Measurements from ENCODE around the gene FOXO6. TPM values are rescaled to one million over a fixed set of nuclear protein-coding genes. Genes with fewer than 3 reads are reported as not detected.
"Not testable (repeated sequence)": the region's sequence is repeated elsewhere in the genome, so short reads cannot be mapped to it uniquely, and the experiment has no call there.

FOXO6 gene
- total RNA-seq, 8 experiments from 2014 or later = 0.36 to 3.6 (median 1.3) TPM

- H3K4me1 ChIP-seq (replicated peaks in 1 of 2) = peaks cover 17% of the 10 kb centered on the region in 2 donors
- no peak overlapping the region for H3K4me3 ChIP-seq
- in situ Hi-C loops (cut with MboI; ENCODE audit: low pct_unique_long_range_greater_than_20kb in 2 of 9, low sequenced_read_pairs in 9 of 9, unreplicated experiment in 9 of 9) = no loop called here
- WGBS, 10 experiments = 13 to 80% (median 71%) methylated on average over 1 of the region's 1 CpG; no CpG with 5 or more reads in 4 of the 10 experiments
- no peak overlapping the region for H3K27ac ChIP-seq
- ATAC-seq (replicated peaks in 6 of 8) = no peak
These were observed 29.7 kb upstream of the FOXO6 start for GRCh38 chr1:41331546-41331917.

GRCh38 chr1:41332161-41332560 lies 29.1 kb upstream of the FOXO6 start:
- 80 to 100% (median 96%) methylated on average over 1 to 6 of the region's 6 CpGs; no CpG with 5 or more reads in 1 of the 10 experiments for WGBS, 10 experiments
- in situ Hi-C loops (cut with MboI; ENCODE audit: low pct_unique_long_range_greater_than_20kb in 2 of 9, low sequenced_read_pairs in 9 of 9, unreplicated experiment in 9 of 9); H3K27ac ChIP-seq; ATAC-seq (replicated peaks in 6 of 8); H3K4me3 ChIP-seq: not testable (repeated sequence)
- H3K4me1 ChIP-seq (replicated peaks in 1 of 2) = peaks cover 17% of the 10 kb centered on the region in 2 donors

GRCh38 chr1:41333146-41333784 lies 28.0 kb upstream of the FOXO6 start:
- 10 to 93% (median 76%) methylated on average over 1 to 6 of the region's 6 CpGs for WGBS, 10 experiments
- in situ Hi-C loops (cut with MboI; ENCODE audit: low pct_unique_long_range_greater_than_20kb in 2 of 9, low sequenced_read_pairs in 9 of 9, unreplicated experiment in 9 of 9) = no loop called here
- peaks cover 14 to 15% of the 10 kb centered on the region in 2 donors for H3K4me1 ChIP-seq (replicated peaks in 1 of 2)
- no peak overlapping the region for H3K27ac ChIP-seq
- no peak overlapping the region for H3K4me3 ChIP-seq
- peak in 1 of 8 experiments; percentile 26 for ATAC-seq (replicated peaks in 6 of 8)

GRCh38 chr1:41338820-41339219 lies 22.4 kb upstream of the FOXO6 start:
- peaks cover 0 to 7% of the 10 kb centered on the region in 2 donors for H3K4me1 ChIP-seq (replicated peaks in 1 of 2)
- in situ Hi-C loops (cut with MboI; ENCODE audit: low pct_unique_long_range_greater_than_20kb in 2 of 9, low sequenced_read_pairs in 9 of 9, unreplicated experiment in 9 of 9) = no loop called here
- H3K4me3 ChIP-seq = no peak overlapping the region
- no peak for ATAC-seq (replicated peaks in 6 of 8)
- 20 to 100% (median 87%) methylated on average over 1 of the region's 1 CpG for WGBS, 10 experiments
- H3K27ac ChIP-seq = no peak overlapping the region

GRCh38 chr1:41340655-41341364 lies 20.4 kb upstream of the FOXO6 start:
- no peak for ATAC-seq (replicated peaks in 6 of 8)
- Histone ChIP-seq H3K4me3 (no peak overlapping the region), H3K4me1 (replicated peaks in 1 of 2) (peaks cover 0 to 7% of the 10 kb centered on the region in 2 donors), H3K27ac (no peak overlapping the region)
- 0 to 100% (median 71%) methylated on average over 1 to 2 of the region's 2 CpGs; no CpG with 5 or more reads in 2 of the 10 experiments for WGBS, 10 experiments
- in situ Hi-C loops (cut with MboI; ENCODE audit: low pct_unique_long_range_greater_than_20kb in 2 of 9, low sequenced_read_pairs in 9 of 9, unreplicated experiment in 9 of 9) = no loop called here

- in situ Hi-C loops (cut with MboI; ENCODE audit: low pct_unique_long_range_greater_than_20kb in 2 of 9, low sequenced_read_pairs in 9 of 9, unreplicated experiment in 9 of 9) = no loop called here
- H3K4me3 ChIP-seq = no peak overlapping the region
- peaks cover 0 to 7% of the 10 kb centered on the region in 2 donors for H3K4me1 ChIP-seq (replicated peaks in 1 of 2)
- no peak overlapping the region for H3K27ac ChIP-seq
- no peak for ATAC-seq (replicated peaks in 6 of 8)
These were observed 19.9 kb upstream of the FOXO6 start for GRCh38 chr1:41341365-41341683.

GRCh38 chr1:41341772-41342562 lies 19.3 kb upstream of the FOXO6 start:
- in situ Hi-C loops (cut with MboI; ENCODE audit: low pct_unique_long_range_greater_than_20kb in 2 of 9, low sequenced_read_pairs in 9 of 9, unreplicated experiment in 9 of 9) = no loop called here

GRCh38 chr1:41342774-41343355 lies 18.4 kb upstream of the FOXO6 start:
- in situ Hi-C loops (cut with MboI; ENCODE audit: low pct_unique_long_range_greater_than_20kb in 2 of 9, low sequenced_read_pairs in 9 of 9, unreplicated experiment in 9 of 9) = no loop called here
- ATAC-seq (replicated peaks in 6 of 8) = no peak
- Histone ChIP-seq H3K4me3 (no peak overlapping the region), H3K27ac (no peak overlapping the region), H3K4me1 (replicated peaks in 1 of 2) (peaks cover 0 to 7% of the 10 kb centered on the region in 2 donors)
- 25 to 100% (median 70%) methylated on average over 2 to 5 of the region's 5 CpGs; no CpG with 5 or more reads in 3 of the 10 experiments for WGBS, 10 experiments

More at GRCh38 chr1:41341772-41342562, 19.3 kb upstream of the FOXO6 start:
- WGBS, 10 experiments = 28 to 100% (median 52%) methylated on average over 1 to 14 of the region's 15 CpGs; no CpG with 5 or more reads in 2 of the 10 experiments
- no peak overlapping the region for H3K4me3 ChIP-seq
- peak; percentile 91 to 100 (median 96) for ATAC-seq (replicated peaks in 6 of 8)
- H3K4me1 ChIP-seq (replicated peaks in 1 of 2) = peaks cover 0 to 7% of the 10 kb centered on the region in 2 donors
- peak overlapping the region in 1 of 2 donors; percentile 53 for H3K27ac ChIP-seq

GRCh38 chr1:41343790-41344699 lies 17.2 kb upstream of the FOXO6 start:
- Histone ChIP-seq H3K27ac (no peak overlapping the region), H3K4me1 (replicated peaks in 1 of 2) (peaks cover 0 to 7% of the 10 kb centered on the region in 2 donors), H3K4me3 (no peak overlapping the region)
- in situ Hi-C loops (cut with MboI; ENCODE audit: low pct_unique_long_range_greater_than_20kb in 2 of 9, low sequenced_read_pairs in 9 of 9, unreplicated experiment in 9 of 9) = no loop called here
- no peak for ATAC-seq (replicated peaks in 6 of 8)
- 67 to 92% (median 81%) methylated on average over 3 to 16 of the region's 17 CpGs; no CpG with 5 or more reads in 2 of the 10 experiments for WGBS, 10 experiments

- in situ Hi-C loops (cut with MboI; ENCODE audit: low pct_unique_long_range_greater_than_20kb in 2 of 9, low sequenced_read_pairs in 9 of 9, unreplicated experiment in 9 of 9) = no loop called here
- Histone ChIP-seq H3K27ac (no peak overlapping the region), H3K4me1 (replicated peaks in 1 of 2) (peaks cover 0 to 7% of the 10 kb centered on the region in 2 donors), H3K4me3 (no peak overlapping the region)
- no peak for ATAC-seq (replicated peaks in 6 of 8)
- 81 to 100% (median 87%) methylated on average over 1 to 5 of the region's 5 CpGs; no CpG with 5 or more reads in 3 of the 10 experiments for WGBS, 10 experiments
These were observed 16.5 kb upstream of the FOXO6 start for GRCh38 chr1:41344708-41345159.

- in situ Hi-C loops (cut with MboI; ENCODE audit: low pct_unique_long_range_greater_than_20kb in 2 of 9, low sequenced_read_pairs in 9 of 9, unreplicated experiment in 9 of 9) = no loop called here
- Histone ChIP-seq H3K4me1 (replicated peaks in 1 of 2) (peaks cover 0 to 7% of the 10 kb centered on the region in 2 donors), H3K4me3 (no peak overlapping the region), H3K27ac (no peak overlapping the region)
- WGBS, 10 experiments = 35 to 100% (median 63%) methylated on average over 1 to 4 of the region's 4 CpGs; no CpG with 5 or more reads in 2 of the 10 experiments
- ATAC-seq (replicated peaks in 6 of 8) = no peak
These were observed 15.7 kb upstream of the FOXO6 start for GRCh38 chr1:41345434-41346075.

GRCh38 chr1:41347276-41347675 lies 14.0 kb upstream of the FOXO6 start:
- H3K4me3 ChIP-seq = no peak overlapping the region
- 40 to 100% (median 76%) methylated on average over 1 to 2 of the region's 2 CpGs; no CpG with 5 or more reads in 3 of the 10 experiments for WGBS, 10 experiments
- peaks cover 0 to 2% of the 10 kb centered on the region in 2 donors for H3K4me1 ChIP-seq (replicated peaks in 1 of 2)
- in situ Hi-C loops (cut with MboI; ENCODE audit: low pct_unique_long_range_greater_than_20kb in 2 of 9, low sequenced_read_pairs in 9 of 9, unreplicated experiment in 9 of 9) = no loop called here
- no peak overlapping the region for H3K27ac ChIP-seq
- no peak for ATAC-seq (replicated peaks in 6 of 8)
